ENCODE data around the gene PLAGL1.

PLAGL1 gene

DNA sequence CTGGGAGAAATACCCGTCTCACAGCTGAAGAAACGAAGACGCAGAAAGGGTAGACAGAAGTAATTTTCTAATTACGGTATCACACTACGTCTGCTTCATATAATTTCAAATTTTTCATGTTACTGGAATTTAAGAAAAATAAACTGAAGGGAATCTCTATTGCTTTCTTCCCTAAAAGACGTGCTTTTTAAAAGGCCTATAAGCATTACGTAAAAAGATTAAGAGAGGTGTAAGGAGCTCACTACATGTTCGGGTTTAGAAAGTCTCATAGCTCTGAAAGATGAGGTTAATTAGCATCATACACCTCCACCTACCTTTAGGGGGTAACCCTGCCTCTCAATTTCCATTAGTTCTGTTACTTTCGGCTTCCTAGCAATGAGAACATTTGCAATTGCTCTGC, 787 bp upstream of the PLAGL1 start:
- no peak for DNase-seq (ENCODE audit: low spot score)

GRCh38 chr6:144007478-144008119, 460 bp downstream of the PLAGL1 start:
- no peak for DNase-seq (ENCODE audit: low spot score)

DNA sequence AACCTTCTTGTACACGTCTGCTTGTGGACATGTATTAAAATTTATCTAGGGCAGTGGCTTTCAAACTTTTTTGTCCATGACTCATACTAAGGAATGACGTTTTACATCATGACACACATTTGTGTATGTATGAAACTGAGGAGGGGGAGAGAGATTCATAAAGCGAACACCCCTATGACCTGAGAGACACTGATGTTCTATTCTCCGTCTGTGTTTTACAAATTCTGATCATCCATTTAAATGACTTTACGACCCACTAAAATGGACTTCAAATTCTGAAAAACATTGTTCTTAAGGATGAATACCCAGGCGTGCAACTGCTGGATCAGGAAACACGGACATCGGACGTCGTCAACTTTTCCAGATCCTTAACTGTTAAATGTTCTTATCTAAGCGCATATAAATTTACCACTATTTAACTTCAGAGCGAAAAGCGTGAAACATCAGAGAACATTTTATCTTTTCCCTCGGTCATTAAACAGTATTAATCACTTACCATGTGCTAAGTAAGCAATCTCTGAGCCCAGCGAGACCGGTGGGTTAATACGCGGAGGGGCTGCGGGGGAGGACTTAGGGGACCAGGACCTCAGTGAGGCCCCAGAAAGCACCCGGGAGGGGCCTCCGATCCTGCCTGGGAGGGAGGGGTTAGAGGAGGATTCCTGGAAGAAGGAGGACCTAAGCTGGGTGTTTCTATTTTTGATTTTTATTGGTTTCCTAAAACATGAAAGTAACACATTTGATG, 1.2 kb downstream of the PLAGL1 start:
- DNase-seq (ENCODE audit: low spot score): peak; percentile 5

DNA sequence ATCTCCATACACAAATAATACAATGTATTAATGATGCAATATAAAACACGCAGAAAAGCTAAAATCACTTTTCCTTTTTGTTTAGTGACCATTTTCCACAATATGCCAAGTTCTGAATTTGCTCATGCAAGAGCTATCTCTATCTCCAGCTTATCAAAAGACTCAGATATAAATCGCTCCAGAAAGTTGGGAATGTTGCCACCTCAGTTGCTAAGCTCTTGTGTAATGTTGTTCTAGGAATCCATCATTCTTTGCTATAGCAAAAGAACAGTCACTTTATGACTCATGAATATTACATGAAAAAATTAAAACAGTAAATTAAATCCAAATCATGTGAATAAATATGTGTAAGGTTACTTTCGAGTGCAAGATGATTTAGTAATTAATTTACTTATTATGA, 8.7 kb downstream of the PLAGL1 start:
- DNase-seq (ENCODE audit: low spot score): no peak

GRCh38 chr6:143998686-143999085, 9.4 kb downstream of the PLAGL1 start:
- no peak for DNase-seq (ENCODE audit: low spot score)

GRCh38 chr6:143993965-143994646, 14.0 kb downstream of the PLAGL1 start:
- no peak for DNase-seq (ENCODE audit: low spot score)

DNA sequence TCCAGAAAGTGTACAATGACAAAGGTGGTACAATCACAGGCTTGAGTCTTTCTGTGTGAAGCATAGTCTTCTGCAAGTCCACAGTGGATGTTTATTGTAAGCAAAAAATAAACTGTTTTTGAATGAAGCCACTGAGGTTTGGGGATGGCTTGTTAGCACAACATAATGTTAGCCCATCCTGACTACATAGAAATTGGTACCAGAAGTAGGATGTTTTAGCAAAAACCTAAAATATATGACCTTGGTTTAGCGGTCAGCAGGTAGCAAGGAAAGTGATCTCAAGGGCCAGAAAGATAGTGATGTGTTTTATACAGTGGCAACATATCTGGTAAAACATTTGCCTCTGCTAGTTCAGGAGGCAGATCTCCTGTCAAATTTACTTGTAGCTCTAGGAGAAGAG, 15.8 kb downstream of the PLAGL1 start:
- no peak for DNase-seq (ENCODE audit: low spot score)

DNA sequence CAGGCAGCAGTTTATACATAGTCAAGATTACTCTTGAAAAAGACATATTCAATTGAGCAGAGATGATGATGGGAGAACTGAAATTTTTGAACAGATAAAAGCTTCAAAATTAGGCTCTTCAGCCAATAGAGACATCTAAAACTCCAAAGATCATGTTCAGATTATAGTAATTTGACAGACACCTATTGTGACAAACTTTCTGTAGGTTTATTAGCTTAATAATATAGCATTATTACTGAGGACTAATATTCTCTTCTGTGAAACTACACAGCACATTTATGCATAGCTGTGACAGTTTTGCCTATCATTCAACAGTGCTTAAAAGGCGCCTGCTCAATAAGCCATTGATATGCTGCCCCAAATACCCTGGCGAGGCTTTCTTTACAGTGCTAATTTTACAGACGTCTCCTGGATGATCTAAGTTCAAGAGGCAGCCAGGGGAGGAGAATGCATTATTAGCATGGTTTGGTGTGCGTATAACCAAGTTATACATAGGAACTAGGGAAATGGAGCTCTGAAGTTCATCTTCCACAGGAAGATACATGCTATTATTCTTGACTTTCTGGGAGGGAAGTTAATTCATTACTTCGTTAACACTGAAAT, 21.5 kb downstream of the PLAGL1 start:
- no peak for DNase-seq (ENCODE audit: low spot score)

GRCh38 chr6:143984666-143985065, 23.4 kb downstream of the PLAGL1 start:
- DNase-seq (ENCODE audit: low spot score): no peak

GRCh38 chr6:143982968-143983367, 25.1 kb downstream of the PLAGL1 start:
- no peak for DNase-seq (ENCODE audit: low spot score)

DNA sequence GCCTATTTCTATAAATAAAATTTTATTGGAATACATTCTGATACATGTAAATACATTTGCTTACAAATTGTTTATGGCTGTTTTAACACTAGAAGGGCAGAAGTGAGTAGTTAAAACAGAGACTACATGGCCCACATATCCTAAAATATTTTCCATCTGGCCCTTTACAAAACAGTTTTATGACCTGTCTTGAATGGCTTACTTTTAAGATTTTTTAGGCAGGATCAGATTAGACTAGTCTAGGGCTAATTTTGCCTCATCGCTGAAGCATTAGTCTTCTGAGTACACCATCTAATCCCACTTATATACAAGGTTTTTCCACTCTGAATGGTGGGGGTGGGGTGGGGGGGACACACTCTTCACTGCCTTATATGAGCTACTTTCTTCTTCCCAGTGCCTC, 27.1 kb downstream of the PLAGL1 start:
- no peak for DNase-seq (ENCODE audit: low spot score)

DNA sequence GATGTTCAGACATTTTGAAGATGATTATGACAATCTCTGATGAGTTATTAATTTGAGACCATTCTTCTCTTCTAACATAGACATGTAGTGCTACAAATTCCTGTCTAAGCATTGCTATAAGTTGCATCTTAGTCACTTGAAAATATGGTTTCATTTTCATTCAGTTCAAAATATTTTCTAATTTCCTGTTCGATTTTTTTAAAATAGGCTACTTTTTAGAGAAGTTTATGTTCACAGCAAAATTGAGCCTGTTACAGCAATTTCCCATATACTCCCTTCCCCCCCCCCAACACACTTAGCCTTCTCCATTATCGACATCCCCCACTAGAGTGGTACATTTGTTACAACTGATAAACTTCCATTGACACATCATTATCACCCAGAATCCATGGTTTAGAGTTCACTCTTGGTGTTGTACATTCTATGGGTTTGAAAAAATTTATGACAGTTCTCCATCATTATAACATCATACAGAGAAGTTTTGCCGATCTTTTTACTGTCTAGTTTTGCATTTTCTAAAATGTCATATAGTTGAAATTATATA, 31.2 kb downstream of the PLAGL1 start:
- peak; percentile 5 for DNase-seq (ENCODE audit: low spot score)

- no peak for DNase-seq (ENCODE audit: low spot score)
Measured at GRCh38 chr6:143974089-143974488, 34.0 kb downstream of the PLAGL1 start.

- DNase-seq (ENCODE audit: low spot score): no peak
Measured at GRCh38 chr6:143973097-143973966, 34.7 kb downstream of the PLAGL1 start.

GRCh38 chr6:143971482-143972205, 36.4 kb downstream of the PLAGL1 start:
- DNase-seq (ENCODE audit: low spot score): no peak

- no peak for DNase-seq (ENCODE audit: low spot score)
Measured at GRCh38 chr6:143970456-143971218, 37.4 kb downstream of the PLAGL1 start.

DNA sequence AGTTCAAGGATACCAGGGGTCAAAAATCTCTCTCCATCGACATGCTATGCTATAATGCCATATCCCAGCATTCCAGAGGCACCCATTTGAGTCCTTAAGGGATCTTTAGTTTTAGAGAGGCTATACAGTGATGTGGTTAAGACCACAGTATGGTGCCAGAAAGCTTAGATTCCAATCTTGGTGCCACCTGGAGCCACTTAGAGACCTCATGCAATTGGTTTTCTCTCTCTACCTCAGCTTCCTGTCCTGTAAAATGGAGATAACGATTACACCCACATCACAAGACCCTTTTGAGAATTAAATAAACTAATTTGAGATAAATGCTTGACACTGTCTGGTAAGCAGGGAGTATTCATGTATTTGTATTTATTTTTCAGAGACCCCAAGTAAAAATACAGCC, 39.0 kb downstream of the PLAGL1 start:
- DNase-seq (ENCODE audit: low spot score): no peak

DNA sequence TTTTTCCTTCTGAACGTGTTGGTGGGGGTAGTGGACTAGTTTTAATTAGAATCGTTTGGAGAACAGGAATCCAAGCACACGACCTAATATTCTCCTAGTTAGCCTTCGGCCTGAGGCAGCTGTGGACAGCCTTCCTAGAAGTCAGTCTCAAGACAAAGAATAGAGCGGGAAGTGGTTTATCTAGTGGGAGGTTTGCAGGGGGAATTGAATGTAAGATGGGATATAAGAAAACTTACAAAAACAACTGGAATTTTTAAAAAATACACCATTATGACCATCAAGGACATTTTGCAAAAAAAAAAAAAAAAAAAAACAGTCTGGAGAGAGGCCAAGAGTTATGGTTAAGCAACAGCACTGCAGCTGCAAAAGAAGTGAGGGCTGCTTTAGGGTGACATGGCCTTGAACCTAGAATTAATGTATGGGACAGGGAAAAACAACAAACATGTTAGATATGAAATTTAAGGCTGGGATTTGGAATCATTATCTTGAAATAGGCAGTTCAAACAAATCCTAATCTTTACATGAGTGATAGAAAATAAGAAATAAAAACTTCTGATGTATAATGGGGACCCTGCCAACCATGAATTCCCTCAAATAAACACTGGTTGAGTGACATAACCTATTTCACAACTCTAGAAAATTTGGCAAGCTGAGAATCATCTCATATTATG, 40.2 kb downstream of the PLAGL1 start:
- no peak for DNase-seq (ENCODE audit: low spot score)

DNA sequence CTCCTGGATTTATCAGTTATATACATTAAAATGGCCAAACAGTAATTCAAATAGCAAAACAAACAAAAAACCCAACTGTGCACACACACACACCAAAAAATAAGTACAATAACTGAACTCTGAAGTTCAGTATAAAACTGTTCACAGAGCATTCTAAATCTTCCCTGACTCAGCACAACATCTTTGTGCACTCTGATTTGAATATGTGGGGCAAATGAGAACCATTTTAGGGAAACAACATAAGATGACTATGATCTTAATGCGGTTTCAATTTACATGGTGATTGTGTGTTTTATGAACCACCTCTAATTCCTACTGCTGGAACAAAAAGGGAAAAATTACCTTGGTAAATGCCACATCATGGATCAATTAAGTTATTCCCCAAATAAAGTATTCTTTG, 41.7 kb downstream of the PLAGL1 start:
- DNase-seq (ENCODE audit: low spot score): no peak

All from hematopoietic multipotent progenitor cell treated with erythropoietin and hydrocortisone succinate and interleukin-3 and kit ligand, for 17 days (in vitro differentiated cells).